Osteocyte (in vitro differentiated cells): ENCODE results near the gene CACNA1C. TPM values are rescaled to one million over a fixed set of nuclear protein-coding genes. Genes with fewer than 3 reads are reported as not detected.

Experiments used
- DNase-seq: peaks from one replicate; pipeline ENCODE4 v3.0.0; 2021; ENCODE audit warnings: mixed read lengths; ENCODE audit not compliant: unreplicated experiment; ENCODE audit errors: extremely low spot score
- H3K27ac Mint-ChIP-seq: one replicate; pipeline ENCODE4 v1.8.0; 2021; ENCODE audit warnings: mild to moderate bottlenecking, mixed read lengths; ENCODE audit not compliant: unreplicated experiment
- H3K27me3 Mint-ChIP-seq: one replicate; pipeline ENCODE4 v1.8.0; 2021; ENCODE audit warnings: mixed read lengths; ENCODE audit not compliant: unreplicated experiment
- H3K36me3 Mint-ChIP-seq: one replicate; pipeline ENCODE4 v1.8.0; 2021; ENCODE audit warnings: mixed read lengths; ENCODE audit not compliant: unreplicated experiment
- H3K4me1 Mint-ChIP-seq: one replicate; pipeline ENCODE4 v1.8.0; 2021; ENCODE audit warnings: mixed read lengths; ENCODE audit not compliant: unreplicated experiment
- H3K4me3 Mint-ChIP-seq: one replicate; pipeline ENCODE4 v1.8.0; 2021; ENCODE audit warnings: mild to moderate bottlenecking, moderate library complexity, mixed read lengths; ENCODE audit not compliant: unreplicated experiment
- H3K9me3 Mint-ChIP-seq: one replicate; pipeline ENCODE4 v1.8.0; 2021; ENCODE audit warnings: mixed read lengths; ENCODE audit not compliant: unreplicated experiment
- total RNA-seq: library from RNA; stranded (reverse); gene quantifications from 2 replicates; pipeline ENCODE4 v1.2.1, GENCODE V29; 2021
- TF ChIP-seq, protein P1 (sequence below): fragments of 200-600 bp; sonication (generic); IDR thresholded peaks from 2 replicates; pipeline ENCODE4 v1.5.0; 2021; ENCODE audit warnings: antibody characterized with exemption, mild to moderate bottlenecking, moderate library complexity

Gene CACNA1C
- total RNA-seq, 1 donor from 2014 or later, result 67.4 TPM

DNA sequence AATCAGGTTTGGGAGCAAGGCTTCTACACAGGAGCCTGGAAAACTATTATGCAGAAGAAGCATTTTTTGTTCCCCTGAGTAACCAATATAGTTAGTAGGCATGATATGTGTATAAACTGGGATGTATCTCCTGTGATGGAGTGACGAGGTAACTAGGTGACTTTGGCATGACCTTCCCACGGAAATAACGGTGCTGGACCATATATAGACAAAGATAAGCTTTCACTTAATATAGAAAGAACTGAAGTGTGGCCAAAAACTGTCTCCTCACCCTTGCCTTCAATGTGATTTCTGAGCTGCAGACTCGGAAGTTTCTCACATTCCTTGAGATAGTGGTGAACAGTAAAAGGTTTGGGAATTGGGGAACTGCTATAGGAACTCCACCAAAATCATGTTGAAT lies 185.3 kb downstream of the CACNA1C start:
- Mint-ChIP-seq H3K27ac (no peak overlapping the region), H3K4me3 (no peak overlapping the region), H3K27me3 (no peaks in the 10 kb centered on the region), H3K4me1 (peaks cover 17% of the 10 kb centered on the region), H3K36me3 (peaks cover 3% of the 10 kb centered on the region), H3K9me3 (no peaks in the 10 kb centered on the region)
- TF ChIP-seq, protein P1, sequence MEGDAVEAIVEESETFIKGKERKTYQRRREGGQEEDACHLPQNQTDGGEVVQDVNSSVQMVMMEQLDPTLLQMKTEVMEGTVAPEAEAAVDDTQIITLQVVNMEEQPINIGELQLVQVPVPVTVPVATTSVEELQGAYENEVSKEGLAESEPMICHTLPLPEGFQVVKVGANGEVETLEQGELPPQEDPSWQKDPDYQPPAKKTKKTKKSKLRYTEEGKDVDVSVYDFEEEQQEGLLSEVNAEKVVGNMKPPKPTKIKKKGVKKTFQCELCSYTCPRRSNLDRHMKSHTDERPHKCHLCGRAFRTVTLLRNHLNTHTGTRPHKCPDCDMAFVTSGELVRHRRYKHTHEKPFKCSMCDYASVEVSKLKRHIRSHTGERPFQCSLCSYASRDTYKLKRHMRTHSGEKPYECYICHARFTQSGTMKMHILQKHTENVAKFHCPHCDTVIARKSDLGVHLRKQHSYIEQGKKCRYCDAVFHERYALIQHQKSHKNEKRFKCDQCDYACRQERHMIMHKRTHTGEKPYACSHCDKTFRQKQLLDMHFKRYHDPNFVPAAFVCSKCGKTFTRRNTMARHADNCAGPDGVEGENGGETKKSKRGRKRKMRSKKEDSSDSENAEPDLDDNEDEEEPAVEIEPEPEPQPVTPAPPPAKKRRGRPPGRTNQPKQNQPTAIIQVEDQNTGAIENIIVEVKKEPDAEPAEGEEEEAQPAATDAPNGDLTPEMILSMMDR, result no peak
- DNase-seq, result no peak

- H3K4me1 Mint-ChIP-seq, result peaks cover 23% of the 10 kb centered on the region
Measured at GRCh38 chr12:2239381-2239871, 186.6 kb downstream of the CACNA1C start.

GRCh38 chr12:2240390-2240789 lies 187.6 kb downstream of the CACNA1C start:
- H3K4me3 Mint-ChIP-seq, result no peak overlapping the region
- peaks cover 3% of the 10 kb centered on the region for H3K36me3 Mint-ChIP-seq
- DNase-seq, result no peak
- no peaks in the 10 kb centered on the region for H3K9me3 Mint-ChIP-seq
- no peaks in the 10 kb centered on the region for H3K27me3 Mint-ChIP-seq
- TF ChIP-seq, protein P1, result no peak
- H3K27ac Mint-ChIP-seq, result no peak overlapping the region
- peaks cover 30% of the 10 kb centered on the region for H3K4me1 Mint-ChIP-seq

More at GRCh38 chr12:2239381-2239871, 186.6 kb downstream of the CACNA1C start:
- H3K36me3 Mint-ChIP-seq, result peaks cover 3% of the 10 kb centered on the region
- H3K4me3 Mint-ChIP-seq, result no peak overlapping the region
- H3K9me3 Mint-ChIP-seq, result no peaks in the 10 kb centered on the region
- no peak overlapping the region for H3K27ac Mint-ChIP-seq
- no peaks in the 10 kb centered on the region for H3K27me3 Mint-ChIP-seq
- no peak for DNase-seq
- TF ChIP-seq, protein P1, result no peak

- Mint-ChIP-seq H3K27me3 (no peaks in the 10 kb centered on the region), H3K4me1 (peaks cover 36% of the 10 kb centered on the region)
- DNase-seq, result no peak
Measured at GRCh38 chr12:2240984-2241383, 188.2 kb downstream of the CACNA1C start.

DNA sequence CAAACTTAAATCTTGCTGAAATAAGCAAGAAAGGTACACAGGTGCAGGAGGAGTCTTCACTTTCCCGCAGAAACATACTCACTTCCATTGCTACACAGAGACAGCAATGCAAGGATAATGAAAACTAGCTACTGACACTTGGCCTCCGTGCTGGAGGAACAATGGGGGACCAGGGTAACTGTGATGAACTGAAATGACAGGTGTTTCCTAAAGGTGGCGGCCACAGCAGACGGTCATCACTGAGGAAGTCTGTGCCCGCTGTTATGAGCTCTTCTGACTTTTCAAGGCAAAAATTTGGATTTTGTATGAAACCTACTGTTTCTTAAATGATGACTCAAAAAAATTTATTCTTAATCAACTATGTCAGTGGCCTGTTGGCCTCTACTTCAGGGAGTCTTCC lies 189.4 kb downstream of the CACNA1C start:
- TF ChIP-seq, protein P1, result no peak
- no peaks in the 10 kb centered on the region for H3K27me3 Mint-ChIP-seq
- no peaks in the 10 kb centered on the region for H3K9me3 Mint-ChIP-seq
- peaks cover 43% of the 10 kb centered on the region for H3K4me1 Mint-ChIP-seq
- peaks cover 3% of the 10 kb centered on the region for H3K36me3 Mint-ChIP-seq
- H3K4me3 Mint-ChIP-seq, result no peak overlapping the region
- H3K27ac Mint-ChIP-seq, result no peak overlapping the region
- no peak for DNase-seq

More at GRCh38 chr12:2240984-2241383, 188.2 kb downstream of the CACNA1C start:
- H3K4me3 Mint-ChIP-seq, result no peak overlapping the region
- TF ChIP-seq, protein P1, result no peak
- H3K9me3 Mint-ChIP-seq, result no peaks in the 10 kb centered on the region
- no peak overlapping the region for H3K27ac Mint-ChIP-seq
- peaks cover 3% of the 10 kb centered on the region for H3K36me3 Mint-ChIP-seq
